RWPE2 (cell line): ENCODE data around the gene RO60.

Source experiments
- ATAC-seq: fragments of 200-7000 bp; cut with Tn5 transposase; 3 replicates; pipeline ENCODE4 v1.9.1; 2021; ENCODE audit warnings: low read depth
- DNase-seq: peaks from one replicate; pipeline ENCODE4 v3.0.0-alpha.2; 2020; ENCODE audit warnings: low spot score
- H3K27ac ChIP-seq: fragments of 450-650 bp; 2 replicates; pipeline ENCODE4 v1.5.1; 2017; ENCODE audit warnings: mild to moderate bottlenecking; ENCODE audit not compliant: poor library complexity, severe bottlenecking
- H3K27me3 ChIP-seq: fragments of 250-450 bp; sonication (Bioruptor Pico); 2 replicates; pipeline ENCODE4 v1.5.1; 2021; ENCODE audit warnings: mild to moderate bottlenecking, moderate library complexity; ENCODE audit not compliant: insufficient read depth, poor library complexity, severe bottlenecking
- H3K36me3 ChIP-seq: fragments of 250-450 bp; sonication (Bioruptor Pico); 2 replicates; pipeline ENCODE4 v1.5.1; 2020; ENCODE audit warnings: low read depth, mild to moderate bottlenecking, moderate library complexity
- H3K4me1 ChIP-seq: fragments of 250-450 bp; sonication (Bioruptor Pico); 2 replicates; pipeline ENCODE4 v1.5.1; 2021; ENCODE audit warnings: mild to moderate bottlenecking, moderate library complexity; ENCODE audit not compliant: insufficient read depth, poor library complexity, severe bottlenecking
- H3K4me3 ChIP-seq: fragments of 250-450 bp; sonication (Bioruptor Pico); 2 replicates; pipeline ENCODE4 v1.5.1; 2021; ENCODE audit warnings: mild to moderate bottlenecking, moderate library complexity; ENCODE audit not compliant: severe bottlenecking
- H3K9me3 ChIP-seq: fragments of 250-450 bp; sonication (Bioruptor Pico); 2 replicates; pipeline ENCODE4 v1.5.1; 2021; ENCODE audit warnings: mild to moderate bottlenecking, moderate library complexity; ENCODE audit not compliant: severe bottlenecking
- TF ChIP-seq, protein P1 (sequence below): fragments of 450-650 bp; IDR thresholded peaks from one replicate; pipeline ENCODE4 v1.5.1; 2017; ENCODE audit warnings: mild to moderate bottlenecking, moderate library complexity; ENCODE audit not compliant: poor library complexity, severe bottlenecking

The RO60 gene

DNA sequence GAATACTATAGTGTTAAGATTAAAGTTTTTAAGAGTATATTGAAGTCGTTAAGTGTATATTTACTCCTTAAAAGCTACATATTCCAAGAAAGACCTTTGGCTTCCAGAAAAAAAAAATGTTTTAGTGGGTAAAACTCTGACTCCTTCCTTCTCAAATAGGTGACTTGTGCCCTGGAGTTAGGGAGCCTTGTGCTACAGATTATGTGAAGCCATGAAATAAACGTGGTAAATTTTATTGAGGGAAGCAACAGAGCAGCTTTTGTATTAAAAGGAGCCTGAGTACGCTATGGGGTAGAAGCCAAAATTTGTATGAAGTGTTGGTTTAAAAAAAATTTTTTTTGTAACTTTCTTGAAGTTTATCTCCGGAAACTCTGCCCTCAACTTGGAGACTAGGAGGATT, 994 bp downstream of the RO60 start:
- H3K36me3 ChIP-seq: peaks cover 22% of the 10 kb centered on the region
- H3K9me3 ChIP-seq: no peaks in the 10 kb centered on the region
- TF ChIP-seq, protein P1, sequence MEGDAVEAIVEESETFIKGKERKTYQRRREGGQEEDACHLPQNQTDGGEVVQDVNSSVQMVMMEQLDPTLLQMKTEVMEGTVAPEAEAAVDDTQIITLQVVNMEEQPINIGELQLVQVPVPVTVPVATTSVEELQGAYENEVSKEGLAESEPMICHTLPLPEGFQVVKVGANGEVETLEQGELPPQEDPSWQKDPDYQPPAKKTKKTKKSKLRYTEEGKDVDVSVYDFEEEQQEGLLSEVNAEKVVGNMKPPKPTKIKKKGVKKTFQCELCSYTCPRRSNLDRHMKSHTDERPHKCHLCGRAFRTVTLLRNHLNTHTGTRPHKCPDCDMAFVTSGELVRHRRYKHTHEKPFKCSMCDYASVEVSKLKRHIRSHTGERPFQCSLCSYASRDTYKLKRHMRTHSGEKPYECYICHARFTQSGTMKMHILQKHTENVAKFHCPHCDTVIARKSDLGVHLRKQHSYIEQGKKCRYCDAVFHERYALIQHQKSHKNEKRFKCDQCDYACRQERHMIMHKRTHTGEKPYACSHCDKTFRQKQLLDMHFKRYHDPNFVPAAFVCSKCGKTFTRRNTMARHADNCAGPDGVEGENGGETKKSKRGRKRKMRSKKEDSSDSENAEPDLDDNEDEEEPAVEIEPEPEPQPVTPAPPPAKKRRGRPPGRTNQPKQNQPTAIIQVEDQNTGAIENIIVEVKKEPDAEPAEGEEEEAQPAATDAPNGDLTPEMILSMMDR: no peak
- peak overlapping the region; percentile 62 for H3K4me3 ChIP-seq
- H3K27ac ChIP-seq: peak overlapping the region; percentile 84
- ATAC-seq: no peak
- peaks cover 17% of the 10 kb centered on the region for H3K4me1 ChIP-seq
- DNase-seq: no peak
- H3K27me3 ChIP-seq: no peaks in the 10 kb centered on the region

DNA sequence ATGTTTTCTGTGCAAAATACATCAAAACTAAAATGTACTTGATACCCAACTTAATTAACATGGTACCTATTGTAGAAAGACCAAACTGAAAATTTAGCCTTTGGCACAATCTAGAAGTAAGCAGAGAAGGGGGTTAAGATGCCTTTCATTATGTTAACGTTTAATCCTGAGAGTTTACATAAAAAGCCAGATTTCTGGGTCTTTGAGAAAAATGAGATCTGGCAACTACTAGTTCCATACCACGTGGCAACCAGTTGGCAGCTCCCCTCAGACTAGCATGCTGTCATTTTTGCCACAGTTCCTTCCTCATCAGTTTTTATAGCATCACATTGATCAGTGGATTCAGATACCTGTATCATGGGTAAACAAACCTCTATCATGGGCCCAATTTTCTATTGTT, 1.5 kb downstream of the RO60 start:
- Histone ChIP-seq H3K9me3 (no peaks in the 10 kb centered on the region), H3K27me3 (no peaks in the 10 kb centered on the region), H3K36me3 (peaks cover 16% of the 10 kb centered on the region; the same call in 1 of the 2 replicates), H3K4me3 (peak overlapping the region; percentile 62), H3K4me1 (peaks cover 17% of the 10 kb centered on the region), H3K27ac (peak overlapping the region; percentile 84)
- ATAC-seq (no peak), DNase-seq (no peak)
- TF ChIP-seq, protein P1: no peak

DNA sequence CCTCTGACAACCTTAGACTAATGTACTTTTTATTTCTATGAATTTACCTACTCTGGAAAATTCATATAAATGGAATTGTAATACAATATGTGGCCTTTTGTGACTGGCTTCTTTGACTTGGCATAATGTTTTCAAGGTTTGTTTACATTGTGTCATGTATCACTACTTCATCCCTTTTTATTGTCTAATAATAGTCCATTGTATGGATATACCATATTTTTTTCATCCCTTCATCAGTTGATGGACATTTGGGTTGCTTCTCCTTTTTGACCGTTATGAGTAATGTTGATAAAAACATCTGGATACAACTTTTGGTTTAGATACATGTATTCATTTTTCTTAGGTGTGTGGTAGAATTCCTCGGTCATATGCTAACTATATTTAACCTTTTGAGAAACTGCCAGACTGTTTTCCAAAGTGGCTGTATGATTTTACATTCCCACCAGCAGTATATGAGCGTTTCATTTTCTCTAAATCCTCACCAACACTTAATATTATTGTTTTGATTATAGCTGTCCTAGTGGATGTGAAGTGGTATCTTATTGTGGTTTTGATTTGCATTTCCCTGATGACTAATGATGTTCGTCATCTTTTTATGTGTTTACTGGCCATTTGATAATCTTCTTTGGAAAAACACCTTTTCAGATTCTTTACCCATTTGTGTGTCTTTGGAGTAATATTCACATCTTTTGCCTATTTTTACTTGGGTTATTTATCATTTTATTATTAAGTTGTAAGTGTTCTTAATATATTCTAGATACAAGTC, 3.5 kb downstream of the RO60 start:
- H3K9me3 ChIP-seq: no peaks in the 10 kb centered on the region
- TF ChIP-seq, protein P1: no peak
- ATAC-seq (no peak), DNase-seq (no peak)
- no peaks in the 10 kb centered on the region for H3K27me3 ChIP-seq
- H3K4me3 ChIP-seq: no peak overlapping the region
- peaks cover 6% of the 10 kb centered on the region; the same call in 1 of the 2 replicates for H3K36me3 ChIP-seq
- H3K4me1 ChIP-seq: peaks cover 10% of the 10 kb centered on the region
- no peak overlapping the region for H3K27ac ChIP-seq

DNA sequence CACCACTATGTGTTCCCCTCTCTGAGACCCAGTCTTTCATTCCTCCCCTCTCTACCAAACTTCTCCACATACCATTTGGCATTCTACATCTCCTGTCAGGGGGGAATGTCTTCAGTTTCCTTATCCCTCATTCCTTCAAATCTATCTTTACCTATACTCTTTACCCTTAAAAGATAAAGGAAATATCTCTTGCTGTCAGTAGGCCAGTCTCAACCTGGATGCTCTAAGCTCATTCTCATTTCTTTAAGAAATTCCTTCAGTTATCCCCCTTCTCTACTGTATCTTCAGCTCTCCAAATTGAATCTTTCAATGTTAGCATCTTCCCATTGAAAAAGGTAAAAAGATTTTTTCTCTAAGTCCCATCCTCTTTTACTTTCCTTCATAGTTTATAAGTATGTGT, 6.5 kb downstream of the RO60 start:
- H3K9me3 ChIP-seq: no peaks in the 10 kb centered on the region
- TF ChIP-seq, protein P1: no peak
- DNase-seq: no peak

DNA sequence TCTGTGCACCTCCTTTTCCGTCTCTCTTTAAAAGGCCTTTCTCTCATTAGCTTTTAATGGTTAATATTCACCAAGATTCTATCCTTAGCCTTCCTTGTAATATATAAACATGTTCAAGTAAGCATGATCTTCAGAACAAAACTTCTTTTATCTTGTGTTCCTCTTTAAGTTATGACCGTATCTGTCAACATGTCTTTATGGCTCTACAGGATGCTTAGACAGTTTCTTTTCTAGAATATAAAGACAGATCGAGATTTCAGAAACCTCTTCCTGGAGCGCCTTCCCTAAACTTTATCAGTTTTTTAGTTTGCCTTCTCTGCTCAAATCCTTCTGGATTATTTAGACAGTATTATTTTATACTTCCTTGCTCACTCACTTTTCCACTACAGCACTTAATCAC, 7.2 kb downstream of the RO60 start:
- ATAC-seq (no peak), DNase-seq (no peak)
- peaks cover 4% of the 10 kb centered on the region for H3K4me1 ChIP-seq

More for the DNA sequence above, 6.5 kb downstream of the RO60 start:
- Histone ChIP-seq H3K4me3 (no peak overlapping the region), H3K4me1 (peaks cover 10% of the 10 kb centered on the region), H3K27me3 (no peaks in the 10 kb centered on the region), H3K27ac (no peak overlapping the region), H3K36me3 (peaks cover 18% of the 10 kb centered on the region)
- ATAC-seq: no peak

More for the DNA sequence above, 7.2 kb downstream of the RO60 start:
- Histone ChIP-seq H3K27me3 (no peaks in the 10 kb centered on the region), H3K4me3 (no peak overlapping the region), H3K27ac (no peak overlapping the region), H3K36me3 (peaks cover 22% of the 10 kb centered on the region), H3K9me3 (no peaks in the 10 kb centered on the region)
- TF ChIP-seq, protein P1: no peak
